CD4-positive, alpha-beta T cell treated with Interleukin-10 for 1 hour (primary cell): ENCODE data around the gene ANKRD61.
"Not testable (repeated sequence)": the region's sequence is repeated elsewhere in the genome, so short reads cannot be mapped to it uniquely, and the experiment has no call there.

ENCODE experiments used
- DNase-seq: peaks from one replicate; pipeline ENCODE4 v3.0.0-alpha.2; 2020

Gene ANKRD61

DNA sequence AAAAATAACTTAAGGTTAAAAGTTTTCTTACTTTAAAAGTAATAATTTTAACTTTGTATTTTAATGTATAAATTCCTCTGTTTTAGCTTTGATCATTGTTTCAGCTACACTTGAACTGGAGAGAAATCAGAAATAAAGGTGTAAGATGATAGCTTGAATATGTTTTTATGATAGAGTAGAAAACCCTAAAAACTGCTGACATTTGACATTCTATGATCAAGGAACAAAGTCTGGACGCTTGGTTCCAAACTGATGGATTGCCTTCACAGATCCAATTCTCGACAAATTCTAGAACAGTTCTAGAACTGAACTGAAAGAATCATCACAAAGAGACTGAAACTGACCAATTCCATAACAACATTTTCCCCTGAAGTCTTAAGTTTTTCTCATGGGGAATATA lies at the start of gene ANKRD61:
ANKRD61 (plus strand) TSS at position 389 of the 400 bp plus-strand sequence; CDS start at position 389, 0 bp downstream.
- no peak for DNase-seq

DNA sequence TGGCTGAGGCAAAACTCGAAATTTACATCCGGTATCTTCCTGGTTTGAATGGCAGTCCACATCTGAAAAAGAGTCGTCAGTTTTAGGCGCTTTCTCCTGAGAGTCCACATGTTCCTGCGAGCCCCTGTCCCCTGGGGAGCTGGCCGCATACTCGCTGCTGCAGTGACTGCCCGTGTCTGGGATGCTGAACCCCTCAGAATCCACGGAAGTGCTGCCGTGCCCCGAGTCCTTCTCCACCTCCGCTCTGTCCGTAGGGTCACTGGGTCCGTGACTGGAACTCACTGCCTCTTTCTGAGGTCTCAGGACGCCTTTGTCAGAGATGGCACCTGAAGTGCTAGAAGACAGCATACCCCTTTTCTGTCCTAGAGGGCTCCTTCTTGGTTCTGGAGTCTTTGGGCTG lies 44.1 kb upstream of the ANKRD61 start:
- DNase-seq = not testable (repeated sequence)

DNA sequence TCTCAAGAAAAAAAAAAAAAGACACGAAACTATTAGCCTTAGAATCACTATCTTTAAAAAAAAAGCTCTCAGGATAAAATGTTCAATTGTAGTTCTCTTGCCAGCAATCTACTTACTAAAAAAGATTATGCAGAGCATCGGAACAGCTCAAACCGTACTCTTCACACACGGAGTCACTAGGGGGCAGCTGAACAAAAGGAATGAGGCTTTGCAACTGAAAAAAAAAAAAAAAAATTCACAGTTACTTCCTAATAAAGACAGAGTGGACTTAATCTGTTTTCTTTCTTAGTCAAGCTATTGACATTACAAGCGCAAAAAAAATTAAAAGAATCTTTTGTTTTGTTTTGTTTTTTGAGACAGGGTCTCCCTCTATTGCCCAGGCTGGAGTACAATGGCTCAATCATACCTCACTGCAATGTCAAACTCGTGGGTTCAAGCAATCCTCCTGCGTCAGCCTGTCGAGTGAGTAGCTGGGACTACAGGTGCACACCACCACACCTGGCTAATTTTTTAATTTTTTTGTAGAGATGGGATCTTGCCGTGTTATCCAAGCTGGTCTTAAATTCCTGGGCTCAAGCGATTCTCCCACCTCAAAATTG lies 33.9 kb upstream of the ANKRD61 start:
- peak; percentile 73 for DNase-seq

DNA sequence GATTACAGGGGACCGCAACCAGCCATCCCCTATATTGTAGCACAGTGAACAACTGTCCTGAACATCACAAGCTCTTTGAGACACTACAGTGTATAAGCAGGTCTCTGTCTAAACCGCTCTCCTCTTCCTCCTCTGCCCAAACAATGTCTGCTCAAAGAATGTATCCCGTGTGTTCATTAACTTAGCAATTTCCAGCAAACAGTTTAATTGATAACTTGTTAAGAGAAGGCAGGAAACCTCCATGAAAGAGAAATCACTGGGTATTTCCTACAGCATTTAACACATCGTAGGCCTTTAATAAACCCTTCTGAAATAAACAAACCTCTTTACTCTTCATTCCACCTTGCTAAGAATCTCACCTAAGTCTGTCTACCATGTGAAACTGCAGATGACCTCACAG lies 23.8 kb upstream of the ANKRD61 start:
- DNase-seq = no peak

DNA sequence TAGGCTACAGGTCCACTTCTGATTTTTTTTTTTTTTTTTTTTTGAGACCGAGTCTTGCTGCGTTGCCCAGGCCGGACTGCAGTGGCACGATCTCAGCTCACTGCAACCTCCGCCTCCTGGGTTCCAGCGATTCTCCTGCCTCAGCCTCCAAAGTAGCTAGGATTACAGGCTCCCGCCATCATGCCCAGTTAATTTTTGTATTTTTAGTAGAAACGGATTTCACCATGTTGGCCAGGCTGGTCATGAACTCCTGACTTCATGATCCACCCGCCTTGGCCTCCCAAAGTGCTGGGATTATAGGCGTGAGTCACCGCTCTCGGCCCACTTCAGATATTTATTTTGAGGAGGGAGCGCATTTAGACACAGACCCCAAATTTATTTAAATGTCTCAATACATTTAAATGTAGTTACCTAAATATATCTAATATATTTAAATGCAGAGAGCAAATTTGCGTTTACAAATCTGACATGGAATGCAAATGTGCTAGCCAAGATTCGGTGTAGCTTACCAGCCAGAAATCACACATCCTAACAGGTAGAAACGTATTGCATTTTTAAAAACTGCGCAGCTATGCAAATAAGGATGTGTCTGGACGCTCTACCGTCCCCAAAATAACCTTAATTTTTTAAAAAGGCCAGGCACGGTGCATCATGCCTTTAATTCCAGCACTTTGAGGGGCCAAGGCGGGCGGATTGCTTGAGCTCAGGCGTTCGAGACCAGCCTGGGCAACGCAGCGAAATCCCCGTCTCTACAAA lies 23.2 kb upstream of the ANKRD61 start:
- not testable (repeated sequence) for DNase-seq

DNA sequence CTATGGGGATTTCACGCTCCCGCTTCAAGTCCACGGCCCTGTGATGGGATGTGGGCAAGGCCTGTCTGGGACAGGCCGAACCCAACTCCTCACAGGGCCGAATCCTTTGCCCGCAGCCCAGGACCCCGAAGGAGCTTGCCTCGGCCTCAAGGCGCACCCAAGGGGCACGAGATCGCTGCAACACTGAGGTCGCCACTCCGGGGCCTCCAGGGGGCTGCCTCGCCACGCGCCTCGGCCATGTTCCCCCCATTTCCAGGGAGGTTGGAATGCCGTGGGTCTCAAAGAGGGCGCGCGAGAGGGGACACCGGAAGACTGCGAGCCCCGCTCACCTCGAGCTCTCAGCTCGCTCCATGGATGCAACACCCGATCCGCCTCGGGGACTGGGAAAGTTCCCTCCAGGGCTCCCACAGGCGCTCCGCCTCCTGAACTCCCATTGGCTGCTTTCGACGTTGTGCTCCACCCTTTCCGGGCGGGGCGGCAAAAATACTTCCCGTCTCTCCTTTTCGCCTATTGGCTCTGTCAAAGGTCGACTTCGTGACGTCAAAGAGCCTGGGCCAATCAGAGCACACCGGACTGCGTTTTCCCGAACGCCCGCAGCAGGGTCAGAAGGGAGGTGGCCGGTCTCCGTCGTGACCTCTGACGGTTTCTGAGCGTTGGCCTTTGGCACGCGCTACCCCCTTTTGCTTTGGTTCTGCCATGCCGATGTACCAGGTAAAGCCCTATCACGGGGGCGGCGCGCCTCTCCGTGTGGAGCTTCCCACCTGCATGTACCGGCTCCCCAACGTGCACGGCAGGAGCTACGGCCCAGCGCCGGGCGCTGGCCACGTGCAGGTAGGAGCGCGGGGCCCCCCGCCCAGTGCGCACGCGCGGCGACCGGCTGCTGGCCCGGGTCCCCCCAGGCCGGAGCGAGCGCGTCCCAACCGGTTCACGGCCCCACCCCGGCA lies 22.2 kb upstream of the ANKRD61 start, which contains the start of the genes AIMP2 and PMS2:
AIMP2 (plus strand) TSS at position 605 of the 944 bp plus-strand sequence; CDS start at position 697, 92 bp downstream.
PMS2 (minus strand) TSS at position 382 of the 944 bp plus-strand sequence; CDS start at position 352, 30 bp downstream.
- DNase-seq = peak; percentile 97

DNA sequence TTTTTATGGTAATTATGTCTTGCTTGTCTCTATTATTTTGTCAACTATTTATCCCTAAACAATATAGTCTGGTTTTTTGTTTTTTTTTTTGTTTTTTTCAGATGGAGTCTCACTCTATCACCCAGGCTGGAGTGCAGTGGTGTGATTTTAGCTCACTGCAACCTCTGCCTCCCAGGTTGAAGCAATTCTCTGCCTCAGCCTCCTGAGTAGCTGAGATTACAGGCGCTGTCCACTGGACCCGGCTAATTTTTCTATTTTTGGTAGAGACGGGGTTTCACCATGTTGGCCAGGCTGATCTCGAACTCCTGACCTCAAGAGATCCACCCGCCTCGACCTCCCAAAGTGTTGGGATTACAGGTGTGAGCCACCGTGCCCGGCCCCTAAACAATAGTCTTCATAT lies 20.8 kb upstream of the ANKRD61 start:
- DNase-seq = not testable (repeated sequence)

DNA sequence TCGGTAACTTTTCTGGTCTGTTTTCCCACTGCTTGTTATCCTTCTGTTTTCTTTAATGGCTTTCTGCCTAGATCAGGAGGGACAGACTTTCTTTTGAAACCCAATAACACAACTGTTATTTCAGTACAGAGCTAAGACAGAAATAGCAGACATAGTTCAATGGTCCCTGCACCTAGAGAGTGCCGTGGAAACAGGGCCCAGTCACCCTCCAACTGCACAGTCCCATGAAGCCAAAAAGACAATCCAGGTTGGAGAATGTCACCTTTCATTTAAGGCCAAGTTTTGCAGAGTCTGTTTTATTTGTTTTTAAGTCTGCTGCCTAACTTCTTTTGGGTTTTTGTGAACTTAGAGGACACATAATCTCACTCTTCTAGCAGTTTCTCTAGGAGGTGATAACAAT lies 19.6 kb upstream of the ANKRD61 start:
- no peak for DNase-seq

DNA sequence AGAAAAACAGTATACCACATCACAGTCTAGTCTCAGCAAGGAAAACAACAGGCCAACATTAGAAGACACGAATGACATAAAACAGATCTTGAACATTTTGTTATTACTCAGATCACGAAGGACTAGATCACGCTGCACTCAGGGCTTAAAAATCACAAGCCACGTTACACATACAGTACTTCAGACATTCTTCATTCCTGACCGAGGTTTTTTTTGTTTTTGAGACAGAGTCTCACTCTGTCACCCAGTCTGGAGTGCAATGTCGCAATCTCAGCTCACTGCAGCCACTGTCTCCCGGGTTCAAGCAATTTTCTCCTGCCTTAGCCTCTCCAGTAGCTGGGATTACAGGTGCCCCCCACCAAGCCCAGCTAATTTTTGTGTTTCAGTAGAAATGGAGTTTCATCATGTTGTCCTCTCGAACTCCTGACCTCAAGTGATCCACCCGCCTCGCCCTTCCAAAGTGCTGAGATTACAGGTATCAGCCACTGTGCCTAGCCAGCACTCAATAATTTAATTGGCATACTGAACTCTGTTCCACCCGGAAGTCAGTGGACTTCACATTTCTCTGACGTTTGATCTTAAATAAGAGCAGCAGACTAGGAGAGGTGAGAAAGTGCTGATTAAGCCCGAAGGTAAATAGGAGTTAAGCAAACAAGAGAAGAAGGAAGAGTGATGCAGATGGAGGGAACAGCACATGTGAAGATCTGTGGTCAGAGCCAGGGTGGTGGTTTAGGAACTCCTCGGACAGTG lies 18.6 kb upstream of the ANKRD61 start:
- DNase-seq = no peak

DNA sequence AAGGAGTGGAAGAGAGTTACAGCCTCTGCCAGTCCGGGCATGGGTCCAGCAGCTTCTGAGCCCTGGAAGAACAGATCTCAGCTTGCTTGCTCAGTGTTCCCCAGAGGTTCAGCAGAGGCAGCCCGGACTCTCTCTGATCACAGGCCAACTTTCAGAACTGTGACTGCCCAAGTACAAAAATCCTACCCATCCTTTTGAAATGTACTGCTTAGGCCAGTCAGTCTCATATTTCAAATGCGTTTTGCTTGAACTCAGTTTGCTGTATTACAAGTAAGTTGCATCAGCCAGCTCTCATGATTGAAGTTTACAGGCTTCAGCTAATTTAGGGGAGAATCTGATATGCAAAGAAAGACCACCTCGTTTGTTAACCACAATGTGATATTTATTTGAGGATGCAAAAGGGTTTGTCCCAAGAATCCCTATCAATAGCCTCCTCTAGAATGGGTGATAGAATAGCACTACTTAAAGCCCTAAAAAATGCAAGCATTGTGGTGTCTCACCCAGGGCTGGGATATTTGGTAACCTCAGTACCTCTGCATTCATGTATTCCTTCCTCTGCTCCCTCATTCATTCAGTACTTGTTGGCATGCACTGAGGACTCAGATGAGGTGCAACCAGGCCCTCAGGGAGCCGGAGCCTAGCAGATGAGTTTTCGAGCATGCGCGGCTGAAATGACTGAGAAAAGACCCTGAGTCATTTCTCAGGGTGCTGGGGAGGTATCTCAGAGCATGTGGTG lies 15.1 kb upstream of the ANKRD61 start:
- DNase-seq = no peak

DNA sequence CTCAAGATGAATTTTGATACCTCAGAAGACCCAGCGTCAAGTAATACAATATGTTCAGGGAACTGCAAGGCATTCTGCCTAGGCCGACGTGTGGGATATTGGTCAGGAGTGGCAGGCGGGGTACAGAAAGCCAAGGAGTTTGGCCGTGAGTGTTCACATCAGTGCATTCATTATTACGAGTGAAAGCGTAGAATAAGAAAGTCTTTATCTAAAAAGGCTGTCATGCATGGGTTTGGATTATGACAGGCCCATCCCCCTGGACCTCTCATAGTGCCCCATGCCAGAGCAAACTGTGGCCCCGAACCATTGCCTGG lies 14.6 kb upstream of the ANKRD61 start:
- no peak for DNase-seq

DNA sequence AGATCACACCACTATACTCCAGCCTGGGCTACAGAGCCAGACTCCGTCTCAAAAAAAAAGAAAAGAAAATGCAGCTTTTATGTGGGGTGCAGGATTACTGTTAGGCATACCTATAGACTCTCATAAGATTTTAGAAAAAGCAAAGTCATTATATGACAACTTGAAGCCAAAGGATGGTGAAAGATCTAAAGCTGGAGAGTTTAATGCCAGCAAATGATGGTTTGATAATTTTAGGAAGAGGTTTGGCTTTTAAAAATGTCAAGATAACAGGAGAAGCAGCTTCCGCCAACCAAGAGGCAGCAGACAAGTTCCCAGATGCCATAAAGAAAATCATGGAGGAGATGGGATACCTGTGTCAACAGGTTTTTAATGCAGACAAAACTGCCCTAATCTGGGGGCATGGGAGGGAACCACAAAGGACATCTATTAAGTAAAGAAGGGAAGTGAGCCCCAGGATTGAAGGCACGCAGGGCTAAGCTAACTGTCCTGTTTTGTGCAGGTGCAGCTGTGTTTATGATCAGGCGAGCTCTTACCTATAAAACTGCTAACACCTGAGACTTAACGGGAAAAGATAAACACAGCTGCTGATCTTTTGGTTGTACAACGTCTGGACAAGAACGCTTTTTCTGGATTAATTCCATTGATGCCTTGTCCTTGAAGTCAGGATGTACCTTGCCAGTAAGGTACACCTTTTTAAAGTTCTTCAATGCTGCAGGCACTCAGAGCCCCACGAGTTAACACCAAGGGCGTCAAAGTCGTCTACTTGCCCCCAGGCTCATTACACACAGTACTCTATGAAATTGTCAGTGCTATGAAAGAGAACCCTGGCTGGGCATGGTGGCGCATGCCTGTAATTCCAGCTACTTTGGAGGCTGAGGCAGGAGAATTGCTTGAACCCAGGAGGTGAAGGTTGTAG lies 10.5 kb upstream of the ANKRD61 start:
- no peak for DNase-seq

DNA sequence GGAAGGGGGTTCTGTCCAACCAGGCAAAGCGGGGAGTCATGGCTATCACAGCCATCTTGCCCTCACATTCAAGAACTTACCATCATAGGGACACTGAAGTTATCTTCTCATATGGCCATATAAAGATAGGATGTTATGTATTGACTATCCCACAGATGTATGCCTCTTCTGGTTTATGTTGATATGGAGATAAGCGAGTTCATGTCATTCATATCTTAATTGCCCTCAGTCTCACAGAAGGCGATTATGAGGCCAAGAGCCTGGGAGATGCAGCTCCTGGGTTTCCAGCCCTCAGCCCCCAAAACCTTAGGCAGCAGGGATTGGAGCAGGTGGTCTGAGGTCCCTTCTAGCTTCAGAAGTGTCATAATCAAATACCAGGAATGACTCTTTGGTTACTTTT lies 8.5 kb upstream of the ANKRD61 start:
- no peak for DNase-seq

DNA sequence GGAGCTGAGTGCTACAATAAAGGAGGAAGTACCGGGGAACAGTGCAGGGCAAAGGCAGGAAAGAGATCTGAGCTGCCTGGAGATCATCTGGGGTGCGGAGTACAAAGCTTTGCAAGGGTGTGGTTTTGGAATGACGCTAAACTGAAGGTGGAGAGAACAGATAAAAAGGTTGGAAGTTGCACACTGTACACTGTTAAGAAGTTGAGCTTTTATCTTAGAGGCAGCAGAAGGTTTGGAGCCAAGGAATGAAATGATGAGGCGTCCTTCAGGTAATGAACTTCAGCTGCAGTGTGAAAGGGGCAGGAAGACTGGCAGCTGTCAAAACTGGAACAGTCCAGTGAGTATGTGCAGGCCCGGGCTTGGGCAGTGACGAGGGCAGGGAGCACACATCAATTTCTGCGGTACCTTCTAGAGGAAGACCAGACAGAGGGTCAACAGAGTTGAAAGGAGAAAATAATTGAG lies 7.2 kb upstream of the ANKRD61 start:
- no peak for DNase-seq

DNA sequence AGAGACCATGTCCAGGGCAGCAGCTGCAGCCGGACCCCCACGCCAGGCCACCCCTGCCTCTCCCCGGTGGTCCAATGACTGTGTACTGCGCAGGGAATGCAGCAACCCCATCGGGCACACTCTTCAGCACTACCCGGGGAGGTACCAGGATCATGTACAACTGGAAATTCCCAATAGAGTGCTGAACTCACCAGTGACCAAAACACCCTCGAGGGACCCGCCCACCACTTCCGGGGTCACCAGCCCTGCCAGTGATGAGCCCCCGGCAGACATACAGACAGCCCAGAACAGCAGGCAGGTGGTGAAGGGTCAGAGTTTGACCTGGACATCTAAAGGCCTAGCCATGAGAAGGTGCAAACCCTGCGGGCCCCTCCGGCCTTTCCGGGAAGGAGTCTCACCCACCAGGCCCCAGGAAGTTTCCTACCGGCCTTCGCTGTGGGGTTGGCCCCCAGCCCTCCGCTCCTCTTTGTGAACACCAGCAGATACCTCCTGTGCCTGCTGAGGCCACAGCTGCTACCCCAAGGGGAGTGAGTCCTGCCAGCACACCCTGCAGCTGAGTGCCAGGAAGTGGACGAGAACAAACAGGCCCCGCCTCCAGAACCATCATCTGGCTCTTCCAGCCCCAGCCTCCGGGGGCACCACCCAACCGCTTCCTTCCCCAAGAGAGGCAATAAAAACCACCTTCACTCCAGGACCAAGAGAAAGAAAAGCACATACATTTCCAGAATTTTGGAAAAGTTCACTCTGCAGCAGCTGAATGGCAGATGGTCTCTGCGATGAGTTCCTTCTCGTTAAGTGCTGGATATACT lies 5.0 kb upstream of the ANKRD61 start:
- DNase-seq = peak; percentile 81

DNA sequence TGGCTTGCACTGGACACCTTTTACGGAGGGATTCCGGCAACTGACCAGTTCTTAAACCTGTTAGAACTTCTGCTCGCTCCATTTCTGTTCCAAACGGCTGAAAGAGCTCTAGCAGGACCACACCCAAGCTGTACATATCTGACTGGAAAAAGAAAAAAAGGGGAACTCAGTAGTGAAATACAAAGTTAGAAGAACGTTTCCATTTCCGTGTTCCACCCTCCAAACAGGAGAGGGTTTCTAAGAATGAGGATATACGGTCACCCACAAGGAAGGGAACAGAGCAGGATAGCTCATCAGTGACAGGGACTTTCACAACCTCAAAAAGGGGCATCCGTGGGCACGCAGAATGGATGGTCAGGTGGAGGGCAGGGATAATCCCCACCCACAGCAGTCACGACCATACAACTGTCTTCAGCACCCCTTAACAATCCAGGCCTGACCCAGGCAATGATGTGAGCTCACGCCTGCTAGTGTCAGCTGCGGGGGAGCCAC lies 4.3 kb upstream of the ANKRD61 start:
- DNase-seq = peak; percentile 12

DNA sequence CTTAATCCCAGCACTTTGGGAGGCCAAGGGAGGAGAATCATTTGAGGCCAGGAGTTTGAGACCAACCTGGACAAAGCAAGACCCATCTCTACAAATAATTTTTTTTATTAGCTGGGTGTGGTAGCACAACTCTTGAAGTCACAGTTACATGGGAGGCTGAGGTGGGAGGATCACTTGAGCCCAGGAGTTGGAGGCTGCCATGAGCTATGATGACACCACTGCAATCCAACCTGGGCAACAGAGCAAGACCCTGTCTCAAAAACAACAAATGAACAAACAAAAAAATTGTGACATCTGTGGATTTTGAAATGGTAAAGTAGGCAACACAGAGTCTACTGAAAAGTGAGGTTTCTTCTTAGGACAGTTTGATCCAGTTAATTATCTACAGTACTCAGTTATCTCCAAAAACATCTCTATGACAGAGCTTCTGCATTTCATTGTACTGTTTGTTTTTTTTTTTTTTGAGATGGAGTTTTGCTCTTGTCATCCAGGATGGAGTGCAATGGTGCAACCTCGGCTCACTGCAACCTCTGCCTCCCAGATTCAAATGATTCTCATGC lies 3.3 kb upstream of the ANKRD61 start:
- no peak for DNase-seq

DNA sequence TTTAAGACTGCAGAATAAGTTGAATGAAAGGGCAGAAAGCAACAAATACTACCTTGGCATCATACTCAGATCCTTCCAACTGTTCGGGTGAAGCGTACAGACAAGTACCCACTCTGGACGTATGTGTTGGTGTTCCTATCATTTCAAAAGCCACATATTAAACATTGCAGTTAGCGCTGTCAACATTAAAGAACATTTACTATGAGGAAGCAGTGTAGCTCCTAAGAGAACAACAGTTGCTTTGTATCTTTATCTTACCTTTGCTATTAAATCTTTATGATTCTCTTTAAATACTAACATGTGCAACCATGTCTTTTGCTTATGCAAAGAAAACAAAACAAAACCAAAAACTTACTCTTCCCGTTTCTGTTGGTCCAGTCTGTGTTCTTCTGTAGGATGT lies 2.6 kb upstream of the ANKRD61 start:
- no peak for DNase-seq

DNA sequence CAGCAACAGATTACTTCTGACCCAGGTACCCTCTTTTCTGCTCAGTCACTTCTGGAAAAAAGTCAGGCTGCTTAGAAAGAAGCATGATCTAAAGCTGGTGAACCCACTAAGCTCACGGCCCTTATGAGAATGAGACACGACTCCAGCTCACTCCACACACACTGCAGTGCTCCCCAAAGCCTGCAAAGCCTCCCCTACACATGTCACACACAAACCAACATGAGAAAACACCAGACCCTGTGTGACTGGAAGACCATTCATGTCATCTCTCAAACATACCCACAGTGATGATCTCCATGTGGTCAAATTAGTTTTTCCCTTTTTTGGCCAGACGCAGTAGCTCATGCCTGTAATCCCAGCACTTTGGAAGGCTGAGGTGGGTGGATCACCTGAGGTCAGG lies 391 bp downstream of the ANKRD61 start:
- DNase-seq = no peak
